ENCODE measurements around the gene TMEM52. TPM values are rescaled to one million over a fixed set of nuclear protein-coding genes. Genes with fewer than 3 reads are reported as not detected.

TMEM52 gene
- total and polyA plus RNA-seq, 9 of the 15 experiments (the other 6 are each of a cell fraction or from before 2014, with no cell fraction given): 0.37 to 22.5 (median 6.8) TPM

GRCh38 chr1:1892763-1893120 lies 26.3 kb downstream of the TMEM52 start:
- BruUV-seq (replicated peaks): no TSS peak
- ATAC-seq: no peak
- POLR2A ChIA-PET: no interaction called here
- Histone ChIP-seq H4K20me1 (replicated peaks; ENCODE audit: control insufficient read depth, insufficient read depth, low read length) (peaks cover 14% of the 10 kb centered on the region), H3K4me2 (ENCODE audit: insufficient read depth, low read length) (peak overlapping the region; percentile 88; the same call in 1 of the 2 replicates), H3K9ac (ENCODE audit: insufficient read depth in 1 of 2, low read depth in 2 of 2, low read length in 2 of 2) (peak overlapping the region in 1 of 2 experiments; percentile 23; a peak in 1 of 4 replicates), H2AFZ (ENCODE audit: low read depth, low read length) (no peak overlapping the region), H3K9me1 (ENCODE audit: control insufficient read depth, insufficient read depth, low read length) (peaks cover 3% of the 10 kb centered on the region), H3K36me3 (ENCODE audit: control insufficient read depth, insufficient read depth, low read length) (peaks cover 11% of the 10 kb centered on the region; the same call in 2 of the 3 replicates), H3K27ac (ENCODE audit: extremely low read depth, low read depth, low read length) (no peak overlapping the region), H3K27me3 (ENCODE audit: control insufficient read depth in 2 of 2, insufficient read depth in 2 of 2, low read length in 2 of 2) (peaks cover 0 to 14% of the 10 kb centered on the region in 2 experiments; a peak in 2 of 5 replicates), H3K4me1 (replicated peaks in 1 of 2; ENCODE audit: control insufficient read depth in 2 of 2, insufficient read depth in 2 of 2, low read length in 2 of 2) (peaks cover 31 to 68% of the 10 kb centered on the region in 2 experiments), H3K9me3 (replicated peaks; ENCODE audit: control insufficient read depth, insufficient read depth, low read depth, low read length) (no peaks in the 10 kb centered on the region), H3K4me3 (no peak overlapping the region), H3K79me2 (ENCODE audit: control insufficient read depth, insufficient read depth, low read length) (peaks cover 39% of the 10 kb centered on the region)
- FAIRE-seq: no peak
- 82% methylated on average over 7 of the region's 7 CpGs for WGBS (ENCODE audit: insufficient coverage, low coverage, missing lambda C conversion rate)
- intact Hi-C loops (cut with micrococcal nuclease): no loop called here
- no peak for TF ChIP-seq POU5F1 (IDR thresholded peaks at IDR 0.05; ENCODE audit: borderline replicate concordance, low read depth, low read length, partially characterized antibody)
- peak; percentile 48; the same call in 1 of the 2 replicates for TF ChIP-seq ZBTB7A (IDR thresholded peaks at IDR 0.05; ENCODE audit: borderline replicate concordance, control insufficient read depth, low read depth, low read length)
- TF ChIP-seq ZNF316 (IDR thresholded peaks at IDR 0.05): no peak
- TF ChIP-seq ZNF592 (IDR thresholded peaks at IDR 0.05): no peak
- CTCF ChIA-PET (ENCODE audit: low intra/inter-chr PET ratio): no interaction called here
- DNase-seq (ENCODE audit: extremely low read depth in 1 of 4, low spot score in 3 of 4): no peak
- in situ Hi-C loops (cut with MboI): no loop called here

All from K562 (cell line).